IMR-90 (cell line): ENCODE data around the gene LAMA4. TPM values are rescaled to one million over a fixed set of nuclear protein-coding genes. Genes with fewer than 3 reads are reported as not detected.
A peak's percentile ranks its signal among the peaks of the same experiment; 100 is the strongest.

Source experiments
- ATAC-seq: fragments of 200-7000 bp; cut with Tn5 transposase; 2 replicates; pipeline ENCODE4 v1.9.1; 2020; ENCODE audit warnings: low read depth, mild to moderate bottlenecking, moderate library complexity
- BruUV-seq: library from RNA; stranded (reverse); fragments of 400-500 nt; replicated peaks from 2 replicates; lab custom pipeline; 2021; lab: Mats Ljungman, UMichigan
- CTCF ChIA-PET: fragments of 300-600 bp; formaldehyde crosslinking; extraction: SDS; loops from one replicate; lab custom pipeline; 2021; ENCODE audit warnings: antibody characterized with exemption; lab: Yijun Ruan, JAX
- POLR2A ChIA-PET: fragments of 300-600 bp; sonication (Branson Sonifier 250); formaldehyde crosslinking; loops from one replicate; lab custom pipeline; 2022; ENCODE audit warnings: antibody characterized with exemption; ENCODE audit not compliant: unreplicated experiment; lab: Charles Lee
- DNase-seq: peaks from one replicate; pipeline ENCODE4 v3.0.0; 2013
- H2AFZ ChIP-seq: replicated peaks from 2 replicates; pipeline ENCODE3; 2013; ENCODE audit warnings: low read length, mild to moderate bottlenecking; ENCODE audit not compliant: poor library complexity
- H2AK5ac ChIP-seq: 2 replicates; pipeline ENCODE4 v1.6.1; 2013; ENCODE audit warnings: low read depth, low read length, inconsistent platforms
- H2AK9ac ChIP-seq: replicated peaks from 2 replicates; pipeline ENCODE3; 2013; ENCODE audit warnings: mild to moderate bottlenecking, low read depth, low read length, moderate library complexity; ENCODE audit not compliant: poor library complexity
- H2BK120ac ChIP-seq: 2 replicates; pipeline ENCODE4 v1.6.1; 2013; ENCODE audit warnings: low read depth, low read length, inconsistent platforms
- H2BK15ac ChIP-seq: 3 replicates; pipeline ENCODE4 v1.6.1; 2013; ENCODE audit warnings: low read depth, low read length, inconsistent platforms
- H2BK20ac ChIP-seq: 2 replicates; pipeline ENCODE4 v1.6.1; 2013; ENCODE audit warnings: low read depth, mild to moderate bottlenecking, inconsistent platforms, low read length, moderate library complexity
- H2BK5ac ChIP-seq: 2 replicates; pipeline ENCODE4 v1.6.1; 2013; ENCODE audit warnings: mild to moderate bottlenecking, low read depth, low read length, inconsistent platforms; ENCODE audit not compliant: poor library complexity, severe bottlenecking
- H3K14ac ChIP-seq: replicated peaks from 2 replicates; pipeline ENCODE4 v1.6.1; 2013; ENCODE audit warnings: low read depth, low read length, inconsistent platforms
- H3K18ac ChIP-seq: 2 replicates; pipeline ENCODE4 v1.6.1; 2013; ENCODE audit warnings: low read depth, low read length, control low read depth
- H3K23ac ChIP-seq: 2 replicates; pipeline ENCODE4 v1.6.1; 2013; ENCODE audit warnings: low read depth, low read length, inconsistent platforms
- H3K27ac ChIP-seq: 2 replicates; pipeline ENCODE4 v1.5.1; 2013; ENCODE audit warnings: mild to moderate bottlenecking, control low read depth, low read length; ENCODE audit not compliant: insufficient read depth
- H3K27me3 ChIP-seq: 2 replicates; pipeline ENCODE4 v1.6.1; 2013; ENCODE audit warnings: low read length; ENCODE audit not compliant: control insufficient read depth, insufficient read depth
- H3K36me3 ChIP-seq: 2 replicates; pipeline ENCODE4 v1.6.1; 2013; ENCODE audit warnings: low read length, mixed read lengths; ENCODE audit not compliant: control insufficient read depth, insufficient read depth
- H3K4ac ChIP-seq: 2 replicates; pipeline ENCODE4 v1.6.1; 2013; ENCODE audit warnings: low read depth, low read length, inconsistent platforms
- H3K4me1 ChIP-seq: 2 replicates; pipeline ENCODE4 v1.6.1; 2013; ENCODE audit warnings: low read length, mixed read lengths; ENCODE audit not compliant: control insufficient read depth, insufficient read depth
- H3K4me2 ChIP-seq: 2 replicates; pipeline ENCODE4 v1.6.1; 2013; ENCODE audit warnings: low read depth, mild to moderate bottlenecking, control low read depth, low read length, moderate library complexity
- H3K4me3 ChIP-seq: 2 replicates; pipeline ENCODE4 v1.5.1; 2013; ENCODE audit warnings: low read depth, mild to moderate bottlenecking, control low read depth, low read length, moderate library complexity; ENCODE audit not compliant: insufficient read depth
- H3K56ac ChIP-seq: 2 replicates; pipeline ENCODE4 v1.6.1; 2013; ENCODE audit warnings: low read length, inconsistent platforms; ENCODE audit not compliant: insufficient read depth; ENCODE audit errors: extremely low read depth
- H3K79me1 ChIP-seq, 2 experiments: 2 replicates each; pipeline ENCODE4 v1.6.1; 2013; ENCODE audit warnings: low read length in 2 of 2, inconsistent platforms in 1 of 2, low read depth in 1 of 2
- H3K9ac ChIP-seq: 2 replicates; pipeline ENCODE4 v1.6.1; 2013; ENCODE audit warnings: low read depth, low read length, control low read depth
- H3K9me1 ChIP-seq: 2 replicates; pipeline ENCODE4 v1.6.1; 2013; ENCODE audit warnings: low read length, inconsistent platforms; ENCODE audit not compliant: insufficient read depth
- H3K9me3 ChIP-seq: 2 replicates; pipeline ENCODE4 v1.6.1; 2013; ENCODE audit warnings: low read length; ENCODE audit not compliant: control insufficient read depth, insufficient read depth
- H4K20me1 ChIP-seq: 2 replicates; pipeline ENCODE4 v1.6.1; 2013; ENCODE audit warnings: low read length, inconsistent platforms; ENCODE audit not compliant: insufficient read depth
- H4K5ac ChIP-seq: 2 replicates; pipeline ENCODE4 v1.6.1; 2013; ENCODE audit warnings: mild to moderate bottlenecking, low read depth, low read length, control low read depth
- H4K8ac ChIP-seq, 2 experiments: 2 replicates each; pipeline ENCODE4 v1.6.1; 2013; ENCODE audit warnings: low read depth in 2 of 2, low read length in 2 of 2, control low read depth in 1 of 2, inconsistent platforms in 1 of 2
- H4K91ac ChIP-seq: 2 replicates; pipeline ENCODE4 v1.6.1; 2013; ENCODE audit warnings: low read depth, low read length, inconsistent platforms; ENCODE audit not compliant: insufficient read depth
- CHD1 ChIP-seq: IDR thresholded peaks from 2 replicates; pipeline ENCODE4 v1.6.1; 2012; ENCODE audit warnings: low read depth, low read length, improper control_type of control experiment
- CTCF ChIP-seq: conservative IDR thresholded peaks from 2 replicates; pipeline ENCODE4 v1.5.1; 2012; ENCODE audit warnings: mild to moderate bottlenecking, low read depth, low read length, improper control_type of control experiment
- ELK1 ChIP-seq: fragments of 150-350 bp; IDR thresholded peaks from 2 replicates; pipeline ENCODE4 v1.6.1; 2016; ENCODE audit warnings: low read depth, mild to moderate bottlenecking, low read length, moderate library complexity, borderline replicate concordance
- MAZ ChIP-seq: IDR thresholded peaks from 2 replicates; pipeline ENCODE4 v1.6.1; 2012; ENCODE audit warnings: low read depth, mild to moderate bottlenecking, low read length, improper control_type of control experiment, moderate library complexity, borderline replicate concordance
- RCOR1 ChIP-seq: IDR thresholded peaks from 2 replicates; pipeline ENCODE4 v1.6.1; 2012; ENCODE audit warnings: mild to moderate bottlenecking, low read length, improper control_type of control experiment; ENCODE audit not compliant: insufficient replicate concordance
- RFX5 ChIP-seq: IDR thresholded peaks from 2 replicates; pipeline ENCODE4 v1.8.0; 2012; ENCODE audit warnings: low read depth, mild to moderate bottlenecking, low read length, moderate library complexity
- SMC3 ChIP-seq: fragments of 150-350 bp; IDR thresholded peaks from 2 replicates; pipeline ENCODE4 v1.6.1; 2016; ENCODE audit warnings: low read depth, mild to moderate bottlenecking, antibody characterized with exemption, low read length, moderate library complexity
- WGBS, 2 experiments: methylation state at CpG; one replicate each; pipeline versions ENCODE4 v1.1.5 to v1.1.7; 2013; ENCODE audit warnings: missing lambda C conversion rate in 2 of 2; ENCODE audit not compliant: insufficient read length in 1 of 2; ENCODE audit errors: extremely low coverage in 2 of 2; 5-methylcytosine and 5-hydroxymethylcytosine counted together
- dilution Hi-C: fragments of 300-500 bp; cut with HindIII; formaldehyde crosslinking; loops from one replicate; pipeline ENCODE4 v1.14.3; 2018; ENCODE audit warnings: low sequenced_read_pairs; ENCODE audit not compliant: unreplicated experiment
- in situ Hi-C: fragments of 300-500 bp; cut with MboI; formaldehyde crosslinking; loops from 3 replicates; pipeline ENCODE4 v1.14.3; 2019; ENCODE audit warnings: low sequenced_read_pairs, inconsistent platforms, mixed read lengths
- intact Hi-C: fragments of 100-400 bp; cut with micrococcal nuclease; formaldehyde crosslinking; loops from 2 replicates; pipeline ENCODE4 v1.10.0; 2022
- polyA plus RNA-seq, 3 experiments: library from polyadenylated mRNA; depleted of rRNA; stranded (reverse); fragments of >200 nt; gene quantifications; 2 replicates each; pipeline ENCODE4 v1.2.3, GENCODE V29; 2012; ENCODE audit warnings: low replicate concordance in 1 of 3
- total RNA-seq: library from RNA; depleted of rRNA; stranded (reverse); fragments of >200 nt; gene quantifications from 2 replicates; pipeline ENCODE4 v1.2.3, GENCODE V29; 2012

Gene LAMA4
- total and polyA plus RNA-seq, 2 of the 4 experiments (the other 2 are of a cell fraction), result 33.9 to 35.8 TPM

- dilution Hi-C loops, result no loop called here
- peak overlapping the region in 1 of 2 experiments; percentile 11; a peak in 1 of 4 replicates for H4K8ac ChIP-seq
- peaks cover 3% of the 10 kb centered on the region; the same call in 1 of the 2 replicates for H3K4me1 ChIP-seq
- no peak overlapping the region for H3K56ac ChIP-seq
- no peak overlapping the region for H2BK15ac ChIP-seq
- no peak overlapping the region for H3K18ac ChIP-seq
- intact Hi-C loops, result loop anchor here (1.0 to 5.0 kb wide), 3 partner anchors 118 to 193 kb away; no protein-coding TSS in a partner anchor
- TF ChIP-seq SMC3 (no peak), CHD1 (no peak), CTCF (no peak), RFX5 (no peak), ELK1 (no peak), RCOR1 (no peak), MAZ (no peak)
- no peaks in the 10 kb centered on the region for H4K20me1 ChIP-seq
- peak overlapping the region; percentile 35; the same call in 1 of the 2 replicates for H2AK5ac ChIP-seq
- no peak overlapping the region for H3K23ac ChIP-seq
- no peak overlapping the region for H3K4me3 ChIP-seq
- H3K9me3 ChIP-seq, result no peaks in the 10 kb centered on the region
- no peak overlapping the region for H3K9ac ChIP-seq
- no peak overlapping the region for H4K91ac ChIP-seq
- H2BK5ac ChIP-seq, result no peak overlapping the region
- H4K5ac ChIP-seq, result no peak overlapping the region
- no peak overlapping the region for H3K4me2 ChIP-seq
- H2AK9ac ChIP-seq, result no peak overlapping the region
- peaks cover 25% of the 10 kb centered on the region for H3K36me3 ChIP-seq
- no CpG with 5 or more reads among the region's 3 CpGs for WGBS, 2 experiments
- BruUV-seq, result no TSS peak
- ATAC-seq (no peak), DNase-seq (peak; percentile 40)
- no peaks in the 10 kb centered on the region for H3K27me3 ChIP-seq
- peaks cover 9% of the 10 kb centered on the region; the same call in 1 of the 2 replicates for H3K9me1 ChIP-seq
- POLR2A ChIA-PET, result no interaction called here
- no peak overlapping the region for H3K27ac ChIP-seq
- H3K4ac ChIP-seq, result no peak overlapping the region
- H3K14ac ChIP-seq, result peak overlapping the region; percentile 8; the same call in 1 of the 2 replicates
- H2AFZ ChIP-seq, result no peak overlapping the region
- H2BK20ac ChIP-seq, result no peak overlapping the region; the same call in 1 of the 2 replicates
- H2BK120ac ChIP-seq, result no peak overlapping the region
- CTCF ChIA-PET, result interaction anchor here (1.1 to 2.5 kb wide), 10 partner anchors 9 to 135 kb away, joined by 4 to 16 read pairs (median 6); no protein-coding TSS in a partner anchor
- in situ Hi-C loops, result loop anchor here (5.0 to 25.0 kb wide), 2 partner anchors 128 to 1733 kb away; no protein-coding TSS in a partner anchor
- H3K79me1 ChIP-seq, result no peaks in the 10 kb centered on the region
These were observed 74.7 kb downstream of the LAMA4 start for GRCh38 chr6:112179631-112180030.
